ENCODE measurements around the gene MYCL.

MYCL gene

GRCh38 chr1:39901714-39902459, at the start of gene MYCL:
Gene MYCL (minus strand): TSS chr1:39901917. CDS start chr1:39901434, 483 bp downstream.
- peak; percentile 70 to 80 for DNase-seq

GRCh38 chr1:39949891-39950290, 48.2 kb upstream of the MYCL start:
- DNase-seq, result no peak

- DNase-seq, result no peak
These were observed 45.5 kb upstream of the MYCL start for GRCh38 chr1:39947260-39947659.

- no peak for DNase-seq
These were observed 44.5 kb upstream of the MYCL start for GRCh38 chr1:39946216-39946615.

- no peak for DNase-seq
These were observed 42.8 kb upstream of the MYCL start for GRCh38 chr1:39944410-39945112.

GRCh38 chr1:39943471-39944290, 42.0 kb upstream of the MYCL start:
- DNase-seq, result no peak

GRCh38 chr1:39940980-39941871, 39.5 kb upstream of the MYCL start:
- DNase-seq, result no peak

GRCh38 chr1:39940253-39940652, 38.5 kb upstream of the MYCL start:
- DNase-seq, result no peak

- DNase-seq, result no peak
These were observed 37.1 kb upstream of the MYCL start for GRCh38 chr1:39938856-39939255.

GRCh38 chr1:39936724-39937491, 35.2 kb upstream of the MYCL start:
- no peak for DNase-seq

GRCh38 chr1:39933956-39934941, 32.5 kb upstream of the MYCL start:
- DNase-seq, result no peak

GRCh38 chr1:39928809-39929587, 27.3 kb upstream of the MYCL start:
- no peak for DNase-seq

GRCh38 chr1:39927538-39927937, 25.8 kb upstream of the MYCL start:
- no peak for DNase-seq

GRCh38 chr1:39926820-39927219, 25.1 kb upstream of the MYCL start:
- peak in 1 of 2 experiments; percentile 7 for DNase-seq

GRCh38 chr1:39926343-39926793, 24.7 kb upstream of the MYCL start:
- DNase-seq, result peak in 1 of 2 experiments; percentile 69

GRCh38 chr1:39925721-39926342, 24.1 kb upstream of the MYCL start:
- DNase-seq, result no peak

GRCh38 chr1:39922251-39922688, 20.6 kb upstream of the MYCL start:
- DNase-seq, result no peak

- DNase-seq, result peak; percentile 57 to 62
These were observed 17.8 kb upstream of the MYCL start for GRCh38 chr1:39919545-39919944.

GRCh38 chr1:39917825-39918224, 16.1 kb upstream of the MYCL start:
- no peak for DNase-seq

Measured in SHP77 (cell line).